SK-N-SH treated with all-trans-retinoic acid at 6 μM for 48 hours (cell line): ENCODE measurements around the gene HPS5.

Experiments used
- ARNTL ChIP-seq: fragments of 450-650 bp; formaldehyde crosslinking; IDR thresholded peaks from 2 replicates; pipeline ENCODE4 v1.5.0; 2020; ENCODE audit warnings: low read depth, mild to moderate bottlenecking, moderate library complexity, borderline replicate concordance
- BACH2 ChIP-seq: fragments of 250-450 bp; sonication (Bioruptor Pico); IDR thresholded peaks from 2 replicates; pipeline ENCODE4 v1.9.0; 2021; ENCODE audit warnings: mild to moderate bottlenecking, borderline replicate concordance
- CREB5 ChIP-seq: fragments of 250-450 bp; sonication (Bioruptor Pico); IDR thresholded peaks from 2 replicates; pipeline ENCODE4 v1.5.1; 2020; ENCODE audit warnings: low read depth, mild to moderate bottlenecking, moderate library complexity
- CSDC2 ChIP-seq: fragments of 250-450 bp; sonication (Bioruptor Pico); IDR thresholded peaks from 2 replicates; pipeline ENCODE4 v1.5.0; 2020; ENCODE audit warnings: mild to moderate bottlenecking, moderate library complexity
- GLIS3 ChIP-seq: fragments of 250-450 bp; sonication (Bioruptor Pico); IDR thresholded peaks from 2 replicates; pipeline ENCODE4 v1.5.0; 2020; ENCODE audit warnings: mild to moderate bottlenecking, moderate library complexity
- POU6F1 ChIP-seq: fragments of 250-450 bp; sonication (Bioruptor Pico); IDR thresholded peaks from 2 replicates; pipeline ENCODE4 v1.8.0; 2021; ENCODE audit warnings: low read depth, mild to moderate bottlenecking, moderate library complexity, borderline replicate concordance
- SNAI2 ChIP-seq: fragments of 250-450 bp; sonication (Bioruptor Pico); IDR thresholded peaks from 2 replicates; pipeline ENCODE4 v1.5.0; 2020; ENCODE audit warnings: mild to moderate bottlenecking, moderate library complexity
- TCF4 ChIP-seq: fragments of 250-450 bp; sonication (Bioruptor Pico); IDR thresholded peaks from 2 replicates; pipeline ENCODE4 v1.8.0; 2021; ENCODE audit warnings: mild to moderate bottlenecking, moderate library complexity, borderline replicate concordance
- TOX ChIP-seq: fragments of 250-450 bp; sonication (Bioruptor Pico); IDR thresholded peaks from 2 replicates; pipeline ENCODE4 v1.8.0; 2021; ENCODE audit warnings: mild to moderate bottlenecking, moderate library complexity, borderline replicate concordance
- ZNF565 ChIP-seq: fragments of 450-650 bp; formaldehyde crosslinking; conservative IDR thresholded peaks from 2 replicates; pipeline ENCODE4 v1.5.0; 2020; ENCODE audit warnings: low read depth, mild to moderate bottlenecking, moderate library complexity
- TF ChIP-seq, protein P1 (sequence below): fragments of 250-450 bp; sonication (Bioruptor Pico); IDR thresholded peaks from 2 replicates; pipeline ENCODE4 v1.8.0; 2020; ENCODE audit warnings: mild to moderate bottlenecking, moderate library complexity, borderline replicate concordance

DNA sequence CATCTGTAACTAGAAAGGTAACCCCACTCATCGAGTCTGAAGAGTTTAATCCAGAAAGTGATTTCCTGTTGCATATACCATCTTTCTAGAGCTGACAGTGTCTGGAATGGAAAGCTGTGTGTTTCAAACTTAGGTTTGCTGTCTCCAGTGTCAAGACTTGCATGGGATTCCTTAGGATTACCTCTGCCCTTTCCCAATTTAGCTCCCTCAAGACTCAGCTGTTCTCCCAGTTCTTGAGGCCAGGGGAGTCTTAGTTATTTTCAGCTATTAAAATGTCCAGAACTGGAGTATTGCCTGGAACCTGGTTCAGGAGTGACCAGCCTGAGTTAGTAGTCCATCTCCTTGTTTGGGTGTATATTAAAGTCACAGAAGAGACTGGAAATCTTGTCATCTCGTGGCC lies 47.5 kb upstream of the HPS5 start:
- TF ChIP-seq POU6F1 (no peak), ZNF565 (no peak), SNAI2 (CRISPR knock-in tag) (no peak), CREB5 (CRISPR knock-in tag) (no peak), TOX (CRISPR knock-in tag) (no peak), CSDC2 (CRISPR knock-in tag) (no peak), BACH2 (CRISPR knock-in tag) (no peak), TCF4 (CRISPR knock-in tag) (no peak), GLIS3 (CRISPR knock-in tag) (no peak), ARNTL (no peak)
- TF ChIP-seq, protein P1, sequence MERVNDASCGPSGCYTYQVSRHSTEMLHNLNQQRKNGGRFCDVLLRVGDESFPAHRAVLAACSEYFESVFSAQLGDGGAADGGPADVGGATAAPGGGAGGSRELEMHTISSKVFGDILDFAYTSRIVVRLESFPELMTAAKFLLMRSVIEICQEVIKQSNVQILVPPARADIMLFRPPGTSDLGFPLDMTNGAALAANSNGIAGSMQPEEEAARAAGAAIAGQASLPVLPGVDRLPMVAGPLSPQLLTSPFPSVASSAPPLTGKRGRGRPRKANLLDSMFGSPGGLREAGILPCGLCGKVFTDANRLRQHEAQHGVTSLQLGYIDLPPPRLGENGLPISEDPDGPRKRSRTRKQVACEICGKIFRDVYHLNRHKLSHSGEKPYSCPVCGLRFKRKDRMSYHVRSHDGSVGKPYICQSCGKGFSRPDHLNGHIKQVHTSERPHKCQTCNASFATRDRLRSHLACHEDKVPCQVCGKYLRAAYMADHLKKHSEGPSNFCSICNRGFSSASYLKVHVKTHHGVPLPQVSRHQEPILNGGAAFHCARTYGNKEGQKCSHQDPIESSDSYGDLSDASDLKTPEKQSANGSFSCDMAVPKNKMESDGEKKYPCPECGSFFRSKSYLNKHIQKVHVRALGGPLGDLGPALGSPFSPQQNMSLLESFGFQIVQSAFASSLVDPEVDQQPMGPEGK: no peak
